ENCODE measurements around the gene DGKB.

Gene DGKB

GRCh38 chr7:14821757-14822480, 80.6 kb downstream of the DGKB start:
- DNase-seq (ENCODE audit: low read depth), result no peak

GRCh38 chr7:14818871-14819270, 83.7 kb downstream of the DGKB start:
- no peak for DNase-seq (ENCODE audit: low read depth)

- no peak for DNase-seq (ENCODE audit: low read depth)
These were observed 84.5 kb downstream of the DGKB start for GRCh38 chr7:14817829-14818614.

- DNase-seq (ENCODE audit: low read depth), result no peak
These were observed 95.0 kb downstream of the DGKB start for GRCh38 chr7:14807507-14807906.

- DNase-seq (ENCODE audit: low read depth), result no peak
These were observed 95.7 kb downstream of the DGKB start for GRCh38 chr7:14806891-14807290.

GRCh38 chr7:14805105-14805719, 97.3 kb downstream of the DGKB start:
- no peak for DNase-seq (ENCODE audit: low read depth)

GRCh38 chr7:14800664-14801063, 101.9 kb downstream of the DGKB start:
- no peak for DNase-seq (ENCODE audit: low read depth)

GRCh38 chr7:14793151-14793550, 109.4 kb downstream of the DGKB start:
- DNase-seq (ENCODE audit: low read depth), result no peak

- no peak for DNase-seq (ENCODE audit: low read depth)
These were observed 115.0 kb downstream of the DGKB start for GRCh38 chr7:14787551-14787950.

- DNase-seq (ENCODE audit: low read depth), result no peak
These were observed 116.1 kb downstream of the DGKB start for GRCh38 chr7:14786314-14786895.

- DNase-seq (ENCODE audit: low read depth), result no peak
These were observed 124.7 kb downstream of the DGKB start for GRCh38 chr7:14777806-14778205.

GRCh38 chr7:14776266-14776665, 126.3 kb downstream of the DGKB start:
- DNase-seq (ENCODE audit: low read depth), result no peak

GRCh38 chr7:14773729-14774271, 128.8 kb downstream of the DGKB start:
- no peak for DNase-seq (ENCODE audit: low read depth)

GRCh38 chr7:14770614-14771013, 131.9 kb downstream of the DGKB start:
- DNase-seq (ENCODE audit: low read depth), result no peak

- no peak for DNase-seq (ENCODE audit: low read depth)
These were observed 133.3 kb downstream of the DGKB start for GRCh38 chr7:14769261-14769660.

- DNase-seq (ENCODE audit: low read depth), result no peak
These were observed 134.7 kb downstream of the DGKB start for GRCh38 chr7:14767716-14768425.

GRCh38 chr7:14766747-14767146, 135.8 kb downstream of the DGKB start:
- DNase-seq (ENCODE audit: low read depth), result no peak

- DNase-seq (ENCODE audit: low read depth), result no peak
These were observed 136.8 kb downstream of the DGKB start for GRCh38 chr7:14765731-14766130.

GRCh38 chr7:14762561-14762960, 140.0 kb downstream of the DGKB start:
- no peak for DNase-seq (ENCODE audit: low read depth)

GRCh38 chr7:14761510-14762296, 140.8 kb downstream of the DGKB start:
- DNase-seq (ENCODE audit: low read depth), result no peak
